Measurements from ENCODE around the gene RRN3.
"Not testable (repeated sequence)": the region's sequence is repeated elsewhere in the genome, so short reads cannot be mapped to it uniquely, and the experiment has no call there.

The RRN3 gene, protein sequence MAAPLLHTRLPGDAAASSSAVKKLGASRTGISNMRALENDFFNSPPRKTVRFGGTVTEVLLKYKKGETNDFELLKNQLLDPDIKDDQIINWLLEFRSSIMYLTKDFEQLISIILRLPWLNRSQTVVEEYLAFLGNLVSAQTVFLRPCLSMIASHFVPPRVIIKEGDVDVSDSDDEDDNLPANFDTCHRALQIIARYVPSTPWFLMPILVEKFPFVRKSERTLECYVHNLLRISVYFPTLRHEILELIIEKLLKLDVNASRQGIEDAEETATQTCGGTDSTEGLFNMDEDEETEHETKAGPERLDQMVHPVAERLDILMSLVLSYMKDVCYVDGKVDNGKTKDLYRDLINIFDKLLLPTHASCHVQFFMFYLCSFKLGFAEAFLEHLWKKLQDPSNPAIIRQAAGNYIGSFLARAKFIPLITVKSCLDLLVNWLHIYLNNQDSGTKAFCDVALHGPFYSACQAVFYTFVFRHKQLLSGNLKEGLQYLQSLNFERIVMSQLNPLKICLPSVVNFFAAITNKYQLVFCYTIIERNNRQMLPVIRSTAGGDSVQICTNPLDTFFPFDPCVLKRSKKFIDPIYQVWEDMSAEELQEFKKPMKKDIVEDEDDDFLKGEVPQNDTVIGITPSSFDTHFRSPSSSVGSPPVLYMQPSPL

GRCh38 chr16:15093955-15094827 is at the start of gene RRN3:
Gene RRN3 (minus strand): TSS chr16:15094272. CDS start chr16:15094233, 39 bp downstream.
- peak; percentile 84 for DNase-seq

GRCh38 chr16:15143601-15144091 is 49.6 kb upstream of the RRN3 start:
- DNase-seq: not testable (repeated sequence)

DNA sequence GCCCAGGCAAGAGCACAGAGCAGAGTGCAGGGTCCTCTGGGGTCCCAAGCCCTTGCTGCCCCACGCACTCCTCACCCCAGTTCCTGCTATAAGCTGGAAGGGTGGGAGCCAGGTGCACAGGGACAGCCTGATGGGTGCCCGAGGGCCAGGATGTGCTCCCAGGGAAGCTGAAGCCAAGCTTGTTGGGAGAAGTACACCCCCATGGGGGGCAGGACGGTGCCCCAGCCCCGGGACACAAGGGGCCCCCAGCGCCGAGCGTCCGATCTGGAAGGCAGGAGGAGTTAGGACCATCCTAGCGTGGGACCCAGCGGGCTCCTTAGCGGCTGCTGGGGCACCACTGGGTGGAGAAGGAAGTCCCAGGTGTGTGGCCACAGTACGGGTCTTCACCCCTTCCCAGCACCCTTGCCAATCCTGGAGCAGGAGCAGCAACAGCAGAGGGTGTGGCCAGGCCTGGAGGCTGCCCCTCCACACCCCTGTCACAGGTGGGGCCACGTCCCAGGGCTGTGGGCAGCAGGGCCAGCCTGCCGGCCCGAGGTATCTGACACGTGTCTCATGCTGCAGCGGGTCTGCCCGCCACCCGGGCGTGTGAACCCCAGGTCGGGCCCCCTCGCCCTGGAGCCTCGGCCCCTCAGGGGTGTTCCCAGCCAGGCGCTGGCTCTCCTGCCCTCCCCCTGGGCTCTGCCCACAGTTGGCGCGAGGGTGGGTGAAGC is 49.0 kb upstream of the RRN3 start:
- not testable (repeated sequence) for DNase-seq

- not testable (repeated sequence) for DNase-seq
Measured at GRCh38 chr16:15142107-15142890, 48.2 kb upstream of the RRN3 start.

DNA sequence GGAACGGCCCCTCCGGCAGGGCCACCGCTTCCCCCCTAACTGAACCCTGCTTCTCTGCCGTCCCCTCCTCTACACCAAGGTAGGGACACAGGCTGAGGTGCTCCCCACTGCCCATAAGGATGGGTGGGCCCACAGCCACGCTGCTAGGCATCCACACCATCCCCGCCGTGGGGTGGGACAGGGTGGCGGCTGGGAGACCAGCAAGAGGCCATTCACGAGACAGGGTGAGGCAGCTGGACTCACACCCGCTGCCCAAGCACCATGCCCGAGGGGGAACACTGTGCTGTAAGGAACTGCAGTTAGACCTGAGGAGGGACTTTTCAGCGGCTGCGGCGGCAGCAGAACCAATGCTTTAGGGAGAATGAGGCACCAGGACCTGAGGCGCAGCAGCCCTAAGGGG is 47.5 kb upstream of the RRN3 start:
- no peak for DNase-seq

DNA sequence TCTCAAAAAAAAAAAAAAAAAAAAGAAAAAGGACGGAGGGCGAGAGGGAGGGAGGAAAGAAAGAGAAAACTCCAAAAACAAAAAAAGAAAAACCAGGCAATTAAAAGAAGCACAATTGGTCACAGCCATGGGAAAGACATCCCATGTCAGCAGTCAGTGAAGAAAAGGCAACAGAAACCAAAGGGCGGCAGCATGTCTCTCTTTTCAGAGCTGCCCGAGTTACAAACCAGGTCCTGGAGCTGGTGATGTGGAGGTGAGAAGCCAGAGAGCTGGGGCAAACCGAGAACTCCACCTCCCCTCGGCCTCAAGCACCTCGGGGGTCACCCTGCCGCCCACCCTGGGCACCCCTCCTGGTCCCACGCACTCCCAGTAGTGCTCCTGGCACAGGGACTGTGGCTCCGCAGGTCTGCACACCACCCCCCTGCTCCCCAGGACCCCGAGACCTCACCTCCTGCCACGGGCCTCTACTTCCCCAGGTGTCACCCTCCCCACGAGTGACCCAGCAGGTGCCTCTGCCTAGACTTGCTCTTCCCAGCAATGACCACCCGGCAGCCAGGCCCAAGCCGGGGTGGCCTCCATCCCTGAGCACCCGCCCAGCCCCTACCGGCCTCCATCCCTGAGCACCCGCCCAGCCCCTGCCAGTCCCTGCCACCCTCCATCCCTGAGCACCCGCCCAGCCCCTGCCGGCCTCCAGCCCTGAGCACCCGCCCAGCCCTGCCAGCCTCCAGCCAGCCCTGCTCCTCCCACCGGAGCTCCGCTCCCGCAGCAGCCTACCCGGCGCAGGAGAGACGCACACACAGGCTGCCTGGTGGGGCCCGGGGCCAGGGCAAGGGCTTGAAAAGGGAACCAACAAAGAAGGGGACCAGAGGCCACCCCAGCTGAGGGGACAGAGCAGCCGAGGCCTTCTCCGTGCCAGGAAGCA is 46.6 kb upstream of the RRN3 start:
- DNase-seq: not testable (repeated sequence)

DNA sequence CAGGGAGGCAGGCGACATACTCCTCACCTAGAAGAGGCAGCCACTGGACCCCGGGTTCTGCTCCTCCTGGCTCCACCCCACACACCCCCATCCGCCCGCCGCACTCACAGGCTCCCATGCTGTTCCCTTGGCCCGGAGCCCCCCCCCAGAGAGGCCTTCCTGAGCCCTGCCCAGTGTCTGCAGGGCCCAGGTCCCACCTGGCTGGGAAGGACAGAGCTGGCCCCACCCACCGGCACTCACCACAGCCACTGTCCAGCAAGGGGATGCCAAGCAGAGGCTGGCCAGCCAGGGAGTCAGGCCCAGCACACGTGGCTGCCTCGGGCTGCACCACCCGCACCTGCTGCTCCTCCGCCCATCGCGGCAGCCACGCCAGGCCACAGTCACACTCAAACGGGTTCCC is 43.4 kb upstream of the RRN3 start:
- not testable (repeated sequence) for DNase-seq

GRCh38 chr16:15135483-15136360 is 41.6 kb upstream of the RRN3 start:
- DNase-seq: not testable (repeated sequence)

GRCh38 chr16:15134752-15135482 is 40.8 kb upstream of the RRN3 start:
- not testable (repeated sequence) for DNase-seq

DNA sequence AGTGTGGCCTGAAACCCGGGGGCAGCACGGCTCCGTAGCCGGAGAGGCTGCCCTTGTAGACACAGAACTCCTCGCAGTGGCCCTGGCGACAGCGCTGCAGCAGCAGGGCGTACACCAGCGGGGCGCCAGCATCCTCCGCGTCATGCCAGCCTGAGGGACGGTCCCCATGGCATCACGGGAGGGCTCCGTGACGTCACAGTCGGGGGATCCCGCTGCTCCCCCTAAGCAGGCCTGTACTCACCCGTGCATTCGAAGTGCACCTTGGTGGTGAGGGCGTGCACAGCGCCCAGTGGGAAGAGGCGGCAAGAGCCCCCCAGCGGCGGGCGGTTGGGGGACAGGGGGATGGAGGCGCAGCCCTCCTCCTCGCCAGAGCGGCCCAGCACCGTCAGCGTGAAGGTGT is 39.5 kb upstream of the RRN3 start:
- not testable (repeated sequence) for DNase-seq

- not testable (repeated sequence) for DNase-seq
Measured at GRCh38 chr16:15132719-15133428, 38.8 kb upstream of the RRN3 start.

DNA sequence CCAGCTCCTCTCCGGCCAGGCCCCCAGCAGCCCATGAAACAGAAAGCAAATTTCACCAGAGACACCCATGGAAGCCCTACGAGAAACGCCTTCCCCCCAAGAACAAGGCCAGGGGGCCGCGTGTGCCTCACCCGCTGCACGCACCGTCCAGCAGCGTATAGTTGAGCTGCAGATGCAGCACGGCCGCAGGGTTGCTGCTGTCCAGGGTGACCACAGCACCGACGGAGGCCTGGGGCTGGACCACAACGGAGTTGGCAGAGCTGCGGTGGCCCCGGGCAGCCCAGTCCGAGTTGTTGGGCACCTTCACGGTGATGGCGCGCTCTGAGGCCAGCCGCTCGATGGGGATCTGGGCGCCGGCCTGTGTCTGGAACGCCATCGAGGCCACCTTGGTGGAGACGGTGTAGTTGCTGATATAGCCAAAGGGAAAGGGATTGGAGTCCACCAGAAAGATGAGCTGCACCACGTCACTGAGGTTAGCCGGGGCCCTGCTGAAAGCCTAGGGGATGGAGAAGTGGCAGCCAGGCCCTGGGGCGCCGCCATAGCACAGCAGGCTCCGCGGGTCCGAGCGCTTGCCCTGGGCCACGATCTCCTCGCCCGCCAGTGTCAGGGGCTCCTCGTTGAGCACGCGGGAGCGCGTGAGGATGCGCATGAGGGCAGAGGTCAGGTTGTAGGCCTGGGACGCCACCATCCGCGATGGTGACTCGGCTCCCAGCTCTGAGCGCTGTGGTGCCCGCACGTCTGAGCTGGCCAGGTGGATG is 37.0 kb upstream of the RRN3 start:
- not testable (repeated sequence) for DNase-seq

DNA sequence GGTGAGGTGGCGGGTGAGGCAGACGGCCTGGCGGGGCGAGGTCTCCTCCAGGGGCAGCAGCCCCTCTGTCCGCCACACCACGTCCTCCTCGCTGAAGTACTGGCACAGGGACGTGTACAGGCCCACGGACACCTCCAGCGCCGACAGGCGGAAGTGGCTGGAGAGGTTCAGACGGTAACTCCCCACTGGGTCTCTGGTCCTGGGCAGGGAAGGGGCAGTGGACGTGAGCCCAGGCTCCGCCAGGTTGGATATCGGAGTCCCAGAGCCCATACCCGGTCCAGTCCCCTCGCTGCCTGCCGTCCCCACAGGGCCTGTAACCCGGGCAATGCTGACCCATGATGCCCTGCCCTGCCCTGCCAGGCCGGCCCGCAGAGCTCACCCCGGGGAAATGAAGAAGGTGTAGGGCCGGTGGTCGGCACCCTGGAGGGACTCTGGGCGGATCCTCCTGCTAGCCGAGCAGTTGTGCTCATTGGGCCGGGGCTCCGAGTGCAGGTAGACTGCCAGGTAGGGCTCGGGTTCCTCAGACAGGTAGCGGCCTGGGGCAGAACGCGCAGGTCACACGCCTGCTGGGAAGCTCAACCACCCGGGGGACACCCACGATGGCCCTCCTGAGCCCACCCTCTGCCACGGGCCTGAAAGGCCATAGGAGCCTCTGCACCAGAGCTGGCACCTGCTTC is 36.3 kb upstream of the RRN3 start:
- not testable (repeated sequence) for DNase-seq

DNA sequence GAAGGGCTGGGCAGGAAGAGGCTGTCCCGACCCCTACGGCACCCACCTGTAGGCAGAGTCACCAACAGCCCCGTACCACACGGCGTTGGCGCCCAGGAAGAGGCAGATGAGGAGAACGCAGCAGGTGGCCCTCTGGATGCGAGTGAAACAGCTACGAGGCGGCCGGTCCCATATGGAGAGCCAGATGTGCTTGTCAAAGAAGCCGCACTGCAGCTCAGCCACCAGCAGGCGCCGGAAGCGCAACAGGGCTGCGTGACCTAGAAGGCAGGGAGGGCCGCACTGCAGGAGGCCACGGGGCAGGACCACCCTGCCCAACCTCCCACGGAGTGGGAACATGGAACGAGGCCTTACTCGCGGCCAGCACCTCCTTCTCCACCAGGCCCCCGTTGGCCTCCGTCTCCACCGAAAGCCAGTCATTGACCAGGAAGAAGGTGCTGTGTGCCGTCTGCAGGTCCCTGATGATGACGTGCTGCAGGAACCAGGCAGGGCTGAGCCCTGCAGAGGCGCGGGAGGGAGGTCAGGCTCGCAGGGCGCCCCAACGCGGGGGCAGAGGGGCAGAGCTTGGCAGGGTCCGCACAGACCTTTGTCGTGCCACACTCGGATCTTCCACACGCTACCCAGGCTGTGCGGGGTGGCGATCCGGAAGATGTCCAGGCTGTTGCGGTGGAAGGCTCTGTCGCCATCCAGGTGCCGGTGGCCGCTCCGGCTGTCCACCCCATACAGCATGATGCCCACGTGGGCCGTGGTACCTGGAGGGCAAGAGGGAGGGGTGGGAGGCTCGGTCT is 33.8 kb upstream of the RRN3 start:
- not testable (repeated sequence) for DNase-seq

GRCh38 chr16:15100372-15100987 is 6.4 kb upstream of the RRN3 start:
- DNase-seq: not testable (repeated sequence)
